GM12891 (cell line): ENCODE data around the gene RTN1.

Experiments used
- PAX5 ChIP-seq: IDR thresholded peaks from 2 replicates; pipeline ENCODE4 v1.6.1; 2011; ENCODE audit warnings: low read length, moderate library complexity, mild to moderate bottlenecking; ENCODE audit not compliant: insufficient read depth, severe bottlenecking
- POLR2A ChIP-seq: IDR thresholded peaks from 2 replicates; pipeline ENCODE4 v1.6.1; 2011; ENCODE audit warnings: low read depth, low read length, control low read depth
- POLR2AphosphoS5 ChIP-seq: IDR thresholded peaks from 2 replicates; pipeline ENCODE4 v1.6.1; 2011; ENCODE audit warnings: low read depth, low read length, control low read depth
- POU2F2 ChIP-seq: IDR thresholded peaks from 2 replicates; pipeline ENCODE4 v1.6.1; 2011; ENCODE audit warnings: low read depth, mild to moderate bottlenecking, control low read depth, low read length, moderate library complexity
- TAF1 ChIP-seq: IDR thresholded peaks from 2 replicates; pipeline ENCODE4 v1.6.1; 2011; ENCODE audit warnings: low read depth, low read length, control low read depth

- TF ChIP-seq TAF1: no peak
- no peak for TF ChIP-seq POLR2AphosphoS5
- no peak for TF ChIP-seq POLR2A
- TF ChIP-seq POU2F2: no peak
- TF ChIP-seq PAX5: no peak
Observed at GRCh38 chr14:59850458-59850857, 20.1 kb downstream of the RTN1 start.
